Measurements from ENCODE around the gene ACVR2A. TPM values are rescaled to one million over a fixed set of nuclear protein-coding genes. Genes with fewer than 3 reads are reported as not detected.

The ACVR2A gene
- total RNA-seq, 1 donor from 2014 or later = 19.0 TPM

- Histone ChIP-seq H3K36me3 (no peaks in the 10 kb centered on the region), H3K9me3 (no peaks in the 10 kb centered on the region), H3K27ac (no peak overlapping the region), H3K4me1 (peaks cover 17% of the 10 kb centered on the region), H3K27me3 (no peaks in the 10 kb centered on the region), H3K4me3 (no peak overlapping the region)
- intact Hi-C loops (cut with DNase I) = no loop called here
- DNase-seq = no peak
- TF ChIP-seq CTCF (IDR thresholded peaks at IDR 0.05) = no peak
- ATAC-seq = no peak
These were observed 6.0 kb downstream of the ACVR2A start for GRCh38 chr2:147850838-147851237.

- ATAC-seq = no peak
- Histone ChIP-seq H3K36me3 (no peaks in the 10 kb centered on the region), H3K27me3 (no peaks in the 10 kb centered on the region), H3K4me3 (no peak overlapping the region), H3K27ac (no peak overlapping the region), H3K4me1 (peaks cover 17% of the 10 kb centered on the region), H3K9me3 (no peaks in the 10 kb centered on the region)
- DNase-seq = no peak
- no peak for TF ChIP-seq CTCF (IDR thresholded peaks at IDR 0.05)
- intact Hi-C loops (cut with DNase I) = no loop called here
These were observed 6.6 kb downstream of the ACVR2A start for GRCh38 chr2:147851244-147851930.

- no peaks in the 10 kb centered on the region for H3K27me3 ChIP-seq
- peaks cover 6% of the 10 kb centered on the region for H3K4me1 ChIP-seq
- ATAC-seq = no peak
- H3K27ac ChIP-seq = no peak overlapping the region
- intact Hi-C loops (cut with DNase I) = no loop called here
- no peak for DNase-seq
- H3K4me3 ChIP-seq = no peak overlapping the region
- no peaks in the 10 kb centered on the region for H3K9me3 ChIP-seq
- no peaks in the 10 kb centered on the region for H3K36me3 ChIP-seq
- TF ChIP-seq CTCF (IDR thresholded peaks at IDR 0.05) = no peak
These were observed 9.8 kb downstream of the ACVR2A start for GRCh38 chr2:147854557-147855134.

DNA sequence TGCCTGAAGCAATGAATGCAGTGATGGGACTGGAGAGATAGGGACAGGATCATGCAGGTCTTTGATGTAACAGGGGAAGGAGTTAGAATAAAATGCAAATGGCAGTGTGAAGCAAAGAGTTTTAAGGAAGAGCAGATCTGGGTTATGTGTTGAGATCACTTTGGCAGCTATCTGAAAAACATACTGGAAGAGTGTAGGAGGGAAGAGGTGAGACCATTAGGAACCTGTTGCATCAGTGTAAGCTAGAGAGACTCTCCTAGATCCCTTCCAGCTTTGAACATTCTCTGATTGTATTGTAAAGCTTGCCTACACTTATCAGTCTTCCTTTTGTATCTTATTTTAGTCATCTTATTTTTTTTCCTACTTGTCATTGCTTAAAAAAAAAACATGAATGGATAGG, 10.5 kb downstream of the ACVR2A start:
- no peaks in the 10 kb centered on the region for H3K9me3 ChIP-seq
- TF ChIP-seq CTCF (IDR thresholded peaks at IDR 0.05) = no peak
- intact Hi-C loops (cut with DNase I) = no loop called here
- H3K27ac ChIP-seq = no peak overlapping the region
- H3K36me3 ChIP-seq = no peaks in the 10 kb centered on the region
- ATAC-seq (no peak), DNase-seq (no peak)
- H3K4me1 ChIP-seq = peaks cover 10% of the 10 kb centered on the region
- no peaks in the 10 kb centered on the region for H3K27me3 ChIP-seq
- H3K4me3 ChIP-seq = no peak overlapping the region

GRCh38 chr2:147855977-147856376, 11.1 kb downstream of the ACVR2A start:
- DNase-seq (no peak), ATAC-seq (no peak)
- Histone ChIP-seq H3K4me3 (no peak overlapping the region), H3K36me3 (no peaks in the 10 kb centered on the region), H3K27me3 (no peaks in the 10 kb centered on the region), H3K9me3 (no peaks in the 10 kb centered on the region), H3K27ac (no peak overlapping the region), H3K4me1 (peaks cover 10% of the 10 kb centered on the region)
- intact Hi-C loops (cut with DNase I) = no loop called here
- TF ChIP-seq CTCF (IDR thresholded peaks at IDR 0.05) = no peak
